NCI-H187 treated with DMSO at 0.1 percent for 48 hours (cell line): ENCODE data around the gene UBE2O.

Experiments
- DNase-seq: peaks from one replicate; lab custom pipeline; 2025; lab: John Stamatoyannopoulos, UW

The UBE2O gene

DNA sequence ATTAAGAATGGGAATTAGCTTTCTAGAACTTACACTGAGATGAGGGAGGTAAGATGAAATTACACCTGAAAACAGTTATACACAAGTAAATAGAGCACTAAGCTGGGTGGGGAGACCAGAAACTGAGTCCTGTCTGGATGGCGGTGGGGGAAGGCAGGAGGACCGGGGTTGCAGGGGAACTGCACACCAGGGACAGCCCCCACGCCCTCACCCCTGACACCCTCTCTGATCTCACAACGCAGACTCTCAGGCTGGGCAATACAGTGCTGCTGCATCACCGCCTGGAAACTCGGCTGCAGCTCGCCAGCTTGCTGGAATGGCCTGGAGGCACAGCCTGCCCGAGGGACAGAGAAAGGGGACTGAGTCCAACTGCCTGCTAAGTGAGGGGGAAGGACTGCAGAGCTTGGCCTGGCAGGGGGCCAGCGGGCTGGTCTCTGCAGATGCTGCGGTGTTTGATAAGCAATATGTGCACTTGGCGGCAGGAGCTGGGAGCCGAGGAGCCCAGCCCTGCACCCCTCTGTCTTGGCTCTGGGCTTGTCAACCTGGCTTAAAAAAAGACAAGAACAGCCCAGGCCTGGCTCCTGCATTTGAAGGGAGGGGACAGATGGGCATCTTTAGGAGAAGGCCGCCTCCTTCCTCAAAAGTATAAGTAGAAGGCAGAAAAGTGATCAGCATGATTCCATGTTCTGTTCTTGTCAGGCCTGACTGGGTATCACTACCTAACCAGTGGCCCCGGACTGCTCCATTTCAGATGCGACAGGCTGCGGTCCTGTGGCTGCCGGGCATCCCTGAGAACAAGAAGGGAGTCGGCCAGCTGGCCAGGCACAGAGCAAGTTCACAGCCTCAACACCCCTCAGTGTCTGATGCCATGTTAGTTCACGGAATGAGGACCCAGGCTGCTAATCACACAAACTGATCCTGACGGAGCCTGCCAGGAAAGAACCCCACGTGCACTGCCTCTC lies 38.3 kb downstream of the UBE2O start:
- DNase-seq, result no peak

DNA sequence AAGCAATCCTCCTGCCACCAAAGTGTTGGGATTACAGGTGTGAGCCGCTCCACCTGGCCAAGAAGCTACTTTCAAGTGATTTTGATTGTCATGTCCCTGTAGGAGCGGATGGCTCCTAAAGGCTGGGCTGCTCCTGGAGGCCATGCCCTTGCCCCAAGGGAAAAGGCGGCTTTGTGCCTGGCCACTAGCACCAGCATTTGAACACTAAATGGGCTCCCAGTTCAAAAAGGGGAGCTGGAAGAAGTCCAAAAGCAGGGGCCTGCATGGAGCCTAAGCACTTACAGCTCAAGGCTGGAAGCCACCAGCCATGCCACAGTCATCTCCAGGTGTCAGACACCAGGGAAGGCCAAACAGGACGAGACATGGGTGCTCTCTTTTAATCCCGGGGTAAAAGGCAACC lies 41.7 kb downstream of the UBE2O start:
- DNase-seq, result no peak

DNA sequence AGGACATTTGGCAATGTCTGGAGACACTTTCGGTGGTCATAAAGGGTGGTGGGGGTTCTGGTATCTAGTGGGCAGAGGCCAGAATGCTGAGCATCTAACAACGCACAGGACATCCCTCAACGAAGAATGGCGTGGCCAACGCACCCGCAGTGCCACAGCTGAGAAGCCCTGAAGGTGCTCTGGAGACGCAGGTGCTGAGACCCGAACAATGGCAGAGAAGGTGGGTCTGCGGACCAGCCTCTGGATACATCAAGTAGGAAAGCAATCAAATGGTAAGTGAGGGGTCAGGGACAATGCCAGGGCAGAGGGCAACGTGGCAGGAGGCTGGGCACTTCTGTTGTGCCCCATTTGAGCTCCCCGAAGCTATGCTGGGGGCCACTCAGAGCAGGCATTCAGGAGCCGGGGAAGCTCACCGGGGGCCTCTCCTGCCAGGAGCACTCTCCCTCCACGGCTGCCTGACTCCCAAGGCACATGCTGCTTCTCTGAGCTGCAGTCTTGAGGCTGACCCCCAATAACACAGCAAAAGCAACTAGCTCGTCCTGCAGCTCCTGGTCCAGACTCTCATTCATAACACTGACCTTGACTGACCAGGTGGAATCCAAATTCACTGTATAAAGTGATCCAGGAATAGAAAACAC lies 42.5 kb downstream of the UBE2O start:
- DNase-seq, result no peak

DNA sequence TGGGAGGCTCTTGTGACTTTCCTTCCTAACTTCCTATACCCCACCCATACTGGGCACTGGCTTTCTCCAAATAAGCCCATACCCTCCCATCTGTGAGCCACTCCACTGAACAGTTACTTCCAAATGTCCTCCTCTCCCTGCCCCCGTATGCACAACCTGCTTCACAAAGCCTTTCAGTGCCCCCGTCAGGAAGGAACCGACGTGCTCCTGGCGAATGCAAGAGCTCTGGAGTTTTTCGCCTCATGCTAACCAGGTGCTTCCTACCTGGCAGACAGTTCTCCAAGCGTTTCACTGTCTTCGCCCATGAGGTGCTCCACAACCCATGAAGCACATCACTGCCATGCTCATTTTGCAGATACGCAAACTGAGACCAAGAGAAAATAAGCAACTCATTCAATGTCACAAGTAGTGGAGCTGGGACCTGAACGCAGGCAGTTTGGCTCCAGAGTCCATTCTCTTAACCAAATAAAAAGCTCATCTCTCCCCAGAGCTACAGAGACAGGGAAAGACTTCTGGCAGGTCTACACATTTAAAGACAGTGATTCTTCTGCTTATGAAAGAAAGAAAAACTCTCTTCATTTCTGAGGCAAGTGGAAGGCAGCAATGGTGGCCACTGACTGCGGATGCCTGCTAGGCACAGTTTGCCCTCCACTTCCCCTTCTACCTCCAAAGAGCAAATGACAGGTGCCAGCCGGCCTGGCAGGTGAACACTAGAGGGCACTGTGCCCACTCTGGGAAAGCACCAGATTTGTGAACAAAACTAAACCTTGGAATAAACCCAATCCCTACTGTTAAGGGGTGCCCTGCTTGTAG lies 44.7 kb downstream of the UBE2O start:
- DNase-seq, result no peak

DNA sequence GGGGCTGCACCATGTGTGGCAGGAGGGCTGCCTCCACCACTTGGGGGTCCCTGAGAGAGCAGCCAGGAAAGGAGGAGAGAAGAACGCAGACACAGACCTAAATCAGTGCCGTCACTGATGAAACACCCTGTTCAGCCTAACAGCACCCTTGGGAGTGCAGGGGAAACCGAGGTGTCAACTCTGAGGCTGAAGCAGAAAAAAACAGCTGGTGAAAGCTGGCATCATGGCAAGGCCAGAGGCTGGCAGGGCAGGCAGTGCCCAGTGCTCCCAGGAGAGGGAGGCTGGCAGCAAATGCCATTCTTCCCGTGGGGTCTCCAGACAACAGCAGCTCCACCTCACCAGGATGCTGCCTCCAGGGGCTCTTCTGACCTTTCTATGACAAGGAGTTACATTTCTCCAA lies 45.4 kb downstream of the UBE2O start:
- no peak for DNase-seq

DNA sequence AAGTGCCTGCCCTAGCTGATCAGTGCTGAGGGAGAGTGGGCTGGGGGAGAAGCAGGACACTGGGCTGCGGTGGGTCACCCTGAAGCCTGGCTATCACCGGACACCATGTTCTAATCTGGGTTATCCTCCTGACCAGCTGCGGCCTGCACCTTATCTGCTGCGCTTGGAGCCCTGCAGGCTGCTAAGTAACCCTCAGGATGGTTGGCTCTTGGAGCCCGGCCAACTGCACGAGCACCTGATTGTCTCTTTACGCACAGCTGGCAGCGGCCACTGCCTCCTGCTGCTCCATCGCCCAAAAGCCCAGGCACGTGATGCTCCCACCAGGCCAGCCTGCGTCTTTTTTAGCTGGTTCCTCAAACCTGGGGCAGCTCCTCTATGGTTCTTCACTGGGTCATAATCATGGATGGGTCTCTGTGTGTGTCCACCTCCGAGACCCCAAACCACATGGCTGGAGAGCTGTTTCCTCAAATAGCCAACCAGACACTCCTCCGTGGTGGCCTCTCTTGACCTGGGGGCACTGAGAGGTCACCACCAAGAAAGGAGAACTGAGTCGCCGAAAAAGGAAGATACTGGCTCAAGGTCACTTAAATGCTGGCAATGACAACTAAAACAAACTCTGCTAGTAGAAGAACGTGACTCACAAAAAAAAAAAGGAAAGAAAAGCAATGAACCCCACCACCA lies 46.8 kb downstream of the UBE2O start:
- peak; percentile 53 for DNase-seq

DNA sequence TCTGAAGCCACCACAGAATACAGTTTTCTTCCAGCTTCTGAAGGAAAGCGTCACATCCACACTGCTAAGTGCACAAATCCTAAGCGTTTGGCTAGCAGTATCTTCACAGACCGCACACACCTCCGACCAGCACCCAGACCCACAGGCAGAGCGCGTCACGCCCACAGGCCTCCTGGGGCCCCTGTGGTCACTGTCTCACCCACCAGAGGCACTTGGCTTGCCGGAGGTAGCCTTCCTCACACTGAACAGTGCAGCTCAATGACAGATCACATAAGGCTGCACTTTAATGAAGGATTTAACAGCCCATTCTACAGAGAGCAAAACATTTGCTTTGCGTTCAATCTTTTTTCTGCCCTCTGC lies 47.4 kb downstream of the UBE2O start:
- no peak for DNase-seq

DNA sequence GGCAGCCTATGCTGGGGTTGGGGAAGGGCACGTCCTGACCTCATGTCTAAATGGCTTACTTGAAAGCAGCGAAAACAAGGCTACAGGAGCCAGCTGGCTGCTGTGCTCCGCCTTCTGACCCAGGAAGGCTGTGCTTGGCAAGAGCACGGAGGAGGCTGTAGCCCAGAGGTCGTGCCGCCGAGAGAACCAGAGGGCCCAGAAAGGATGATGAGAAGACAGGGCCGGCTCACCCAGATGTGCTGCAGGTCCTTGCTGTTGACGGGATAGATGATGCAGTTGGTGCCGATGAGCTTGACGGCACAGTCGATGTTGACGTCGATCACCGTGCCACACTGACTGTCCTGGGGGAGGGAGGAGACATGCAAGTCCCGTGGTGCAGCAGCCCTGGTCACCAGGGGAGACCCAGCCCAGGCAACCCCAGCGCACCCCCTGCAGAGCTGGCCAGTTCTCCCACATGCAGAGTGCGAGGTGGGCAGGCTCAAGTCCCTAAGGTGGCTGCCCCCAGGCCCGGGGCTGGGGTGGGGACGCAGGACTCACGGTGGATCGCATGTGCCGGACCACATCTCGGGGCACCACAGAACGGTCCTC lies 47.9 kb downstream of the UBE2O start:
- DNase-seq, result no peak

DNA sequence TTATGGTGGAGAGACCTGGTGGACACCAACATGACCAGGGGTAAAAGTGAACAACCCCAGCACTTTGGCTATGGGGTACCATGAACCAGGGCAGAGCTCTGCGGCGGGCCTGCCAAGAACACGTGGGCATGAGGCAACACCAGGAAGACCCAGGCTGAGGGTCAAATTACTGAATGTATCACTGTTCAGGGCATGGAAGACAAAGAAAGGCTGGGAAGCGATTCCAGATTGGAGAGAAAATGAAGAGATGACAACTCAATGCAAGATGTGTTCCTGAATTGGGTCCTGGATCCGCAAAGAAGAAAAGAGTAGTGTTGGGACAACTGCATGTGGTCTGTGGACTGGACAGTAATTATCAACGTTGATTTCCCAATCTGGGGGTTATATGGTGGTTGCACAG lies 48.7 kb downstream of the UBE2O start:
- no peak for DNase-seq

DNA sequence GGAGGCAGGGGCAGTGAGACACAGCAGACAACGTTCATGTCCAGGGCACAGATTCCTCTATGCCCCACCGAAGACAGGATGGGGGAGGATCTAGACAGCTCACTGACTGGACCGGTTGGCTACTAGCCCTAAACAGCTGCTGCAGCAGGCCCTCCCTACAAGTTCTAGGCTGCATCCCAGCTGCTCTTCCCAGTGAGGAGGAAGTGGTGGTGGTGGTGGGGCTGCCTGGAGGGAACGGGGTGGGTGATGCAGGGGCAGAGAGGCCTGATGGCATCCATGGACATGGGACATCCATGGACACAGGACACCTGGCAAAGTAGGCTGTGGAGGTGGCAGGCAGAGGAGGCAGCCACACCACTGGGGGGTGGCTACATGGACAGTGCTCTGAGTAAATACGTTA lies 50.2 kb downstream of the UBE2O start:
- DNase-seq, result no peak

DNA sequence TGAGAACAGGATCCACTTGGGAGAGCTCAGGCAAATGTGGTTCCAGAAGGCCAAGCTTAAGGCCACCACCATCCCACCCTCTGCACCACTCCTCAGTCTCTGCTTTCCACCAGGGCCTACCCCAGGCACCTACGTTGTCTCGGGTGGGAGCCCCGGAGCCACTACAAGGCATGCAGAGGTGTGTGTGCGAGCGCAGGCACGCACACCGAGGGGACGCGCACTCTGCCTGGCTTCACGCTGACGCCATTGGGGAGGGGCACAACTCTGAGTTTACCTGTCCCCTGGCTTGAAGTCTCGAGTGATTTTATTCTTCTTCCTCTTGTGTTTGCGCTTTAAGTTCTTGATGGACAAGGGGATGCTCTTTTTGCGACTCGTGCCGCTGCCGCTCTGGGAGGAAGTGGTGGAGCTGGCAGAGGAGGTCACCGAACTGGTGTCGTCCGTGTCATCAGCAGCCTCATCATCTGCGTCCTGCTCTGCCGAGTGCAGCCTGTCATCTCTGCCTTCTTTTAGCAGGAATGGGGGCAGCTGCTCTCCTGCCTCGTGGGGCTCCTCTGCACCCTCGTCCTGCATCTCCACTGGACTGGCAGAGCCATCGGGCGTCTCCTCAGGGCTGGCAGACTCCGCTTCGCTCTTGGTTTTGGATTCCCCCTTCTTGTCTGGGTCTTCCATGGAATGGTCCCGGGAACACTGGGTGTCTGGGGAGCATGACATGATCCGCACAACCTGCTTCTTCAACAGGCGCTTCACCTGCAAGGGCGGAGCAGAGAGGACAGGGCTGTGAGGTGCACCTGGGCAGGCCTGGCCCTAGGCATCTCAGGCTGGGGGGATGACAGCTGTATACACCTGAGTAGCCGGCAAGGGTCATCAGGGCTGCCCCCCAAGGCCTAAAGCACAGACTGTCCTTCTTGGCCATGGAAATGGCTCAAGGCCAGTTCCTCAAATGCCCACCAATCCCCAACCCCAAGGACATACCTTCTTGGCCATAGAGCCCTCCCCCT lies 53.5 kb downstream of the UBE2O start:
- no peak for DNase-seq

DNA sequence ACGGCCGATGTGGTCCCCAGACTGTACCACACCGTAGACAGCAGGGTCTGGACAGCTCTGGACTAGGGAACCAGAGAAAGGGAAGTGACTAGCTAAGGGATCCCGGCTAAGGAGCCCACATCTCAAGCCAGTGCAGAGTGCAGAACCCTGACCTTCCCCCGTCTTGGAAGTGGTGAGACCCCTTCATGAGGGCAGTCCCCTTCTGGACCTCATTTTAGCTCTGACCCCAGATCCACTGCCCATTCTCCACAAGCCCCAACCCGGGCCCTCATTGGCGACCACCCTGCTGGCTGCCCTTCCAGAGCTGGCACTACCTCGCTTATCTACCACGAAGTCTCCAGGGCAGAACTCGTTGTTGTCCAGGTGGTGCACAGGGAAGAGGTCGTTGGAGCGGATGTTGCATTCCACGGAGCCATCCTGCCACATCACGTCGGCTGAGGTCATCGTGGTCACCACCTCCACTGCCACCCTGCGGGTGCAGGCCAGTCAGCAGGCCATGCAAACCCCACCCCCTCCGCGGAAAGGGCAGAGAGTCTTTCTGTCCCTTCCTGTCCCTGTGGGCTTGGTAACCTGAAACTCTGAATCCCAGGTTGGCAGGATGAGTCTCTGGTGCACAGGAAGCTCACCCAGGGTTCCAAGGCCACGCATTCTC lies 54.3 kb downstream of the UBE2O start:
- no peak for DNase-seq

DNA sequence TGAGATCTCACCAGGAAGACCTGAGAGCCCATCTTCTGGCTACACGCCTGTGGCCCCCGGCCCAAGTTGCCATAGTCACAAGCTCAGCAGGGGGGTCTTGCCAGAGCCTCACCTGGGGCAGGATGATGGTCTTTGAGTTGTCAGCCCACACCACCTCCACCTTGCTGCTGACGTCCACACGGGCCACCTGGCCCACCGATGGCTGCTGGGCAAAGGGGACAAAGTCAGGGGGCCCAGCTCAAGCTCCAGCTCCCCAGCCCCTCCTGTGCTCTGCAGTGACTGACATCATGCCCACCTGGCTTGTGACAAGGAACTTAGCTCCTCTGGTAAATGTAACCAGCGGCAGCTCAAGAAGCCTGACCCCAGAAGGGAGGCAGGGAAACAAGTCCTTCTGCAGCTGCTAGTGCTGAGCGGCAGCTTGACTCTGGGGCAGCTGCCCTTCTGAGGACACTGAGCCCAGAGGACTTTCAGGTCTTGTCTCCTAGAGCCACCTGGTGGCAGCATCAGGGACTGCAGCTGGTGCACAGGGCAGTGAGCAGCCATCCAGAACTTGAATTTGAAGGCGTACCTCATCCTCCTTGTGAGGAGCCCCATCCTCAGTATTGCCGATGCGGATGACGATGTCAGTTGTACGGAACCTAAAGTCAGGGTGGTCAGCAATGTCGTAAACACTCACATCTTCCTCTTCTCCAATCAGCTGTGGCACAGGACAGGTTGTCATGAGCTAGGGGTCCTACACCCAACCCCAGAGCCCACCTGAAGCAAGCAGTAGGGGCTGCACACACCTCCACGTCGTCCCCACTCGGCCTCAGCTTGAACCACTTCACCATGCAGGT lies 55.0 kb downstream of the UBE2O start:
- no peak for DNase-seq

DNA sequence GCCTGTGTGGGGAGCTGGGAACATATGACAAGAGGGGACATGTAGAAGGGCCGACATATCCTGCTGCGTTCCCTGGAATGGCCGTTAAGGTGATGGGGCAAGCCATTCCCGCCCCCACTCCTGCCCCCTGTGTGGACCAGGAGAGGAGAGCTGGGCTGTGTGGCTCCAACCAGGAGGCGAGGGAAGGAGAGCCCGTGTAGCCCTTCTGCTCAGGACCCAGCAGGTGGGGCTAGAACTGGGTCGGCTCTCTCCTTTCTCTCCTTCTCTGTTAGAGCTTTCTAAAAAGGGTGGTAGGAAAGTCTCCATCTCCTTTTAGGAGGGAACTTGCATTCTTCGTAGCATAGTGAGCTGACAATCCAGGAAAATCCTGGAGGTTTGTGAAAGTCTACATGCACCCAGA lies 55.8 kb downstream of the UBE2O start:
- DNase-seq, result no peak

DNA sequence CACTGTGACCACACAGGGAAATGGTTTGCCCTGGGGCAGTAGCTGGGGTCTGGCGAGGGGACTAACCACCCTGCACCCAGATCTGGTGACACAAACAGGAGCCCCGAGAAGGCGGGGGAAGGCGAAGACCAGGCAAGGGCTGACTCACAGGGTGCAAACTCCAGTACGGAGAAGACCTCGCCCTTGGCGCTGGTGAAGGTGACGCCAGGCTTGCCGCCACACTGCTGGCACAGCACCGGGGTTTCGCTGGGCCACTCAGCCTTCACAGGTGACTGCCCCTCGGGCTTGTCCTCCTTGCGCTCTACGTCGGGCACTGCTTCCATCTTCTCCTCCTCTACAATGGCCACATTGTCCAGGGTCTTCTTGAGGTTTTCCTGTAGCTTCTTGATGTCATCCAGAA lies 57.0 kb downstream of the UBE2O start:
- no peak for DNase-seq

DNA sequence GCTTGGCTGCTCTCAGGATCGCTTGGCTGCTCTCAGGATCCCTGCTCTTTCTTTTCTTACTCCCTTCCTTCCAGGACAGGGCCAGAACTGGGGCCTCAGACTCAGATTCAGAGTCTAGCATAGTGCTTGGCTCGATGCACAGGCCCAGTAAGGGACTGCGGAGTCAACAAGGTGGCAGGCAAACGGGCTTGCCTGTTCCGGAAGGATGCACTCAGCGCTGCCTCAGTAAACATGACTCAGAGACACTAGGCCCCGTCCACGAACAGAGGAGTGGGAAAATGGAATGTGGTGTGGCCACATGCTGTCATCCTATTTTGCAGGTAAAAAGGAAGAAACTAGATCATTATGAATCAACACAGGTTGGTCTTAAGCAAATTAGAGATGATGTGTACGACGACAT lies 58.8 kb downstream of the UBE2O start:
- DNase-seq, result no peak

DNA sequence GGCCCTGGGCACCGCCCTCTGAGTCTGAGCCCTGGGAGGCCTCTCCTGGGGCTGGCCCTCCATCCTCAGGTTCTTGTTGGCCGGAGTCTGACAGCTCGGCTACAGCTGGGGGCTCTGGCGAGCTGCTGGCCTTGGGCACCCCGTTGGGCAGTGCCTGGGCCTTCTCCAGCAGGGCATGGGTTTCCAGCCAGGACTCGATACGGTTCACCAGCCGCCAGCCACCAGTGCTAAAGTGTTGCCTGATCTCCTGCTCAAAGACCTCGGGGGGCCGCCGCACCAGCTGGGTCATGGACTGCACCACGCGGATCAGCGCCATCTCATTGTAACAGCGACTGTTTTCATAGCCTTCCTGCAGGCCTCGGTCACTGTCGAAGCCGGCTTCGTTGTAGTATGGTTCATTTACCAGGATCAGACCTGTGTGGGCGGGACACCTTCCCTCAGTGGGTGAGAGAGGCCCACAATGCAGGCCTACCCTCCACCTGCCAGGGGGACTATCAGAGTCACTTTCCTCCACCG lies 61.7 kb downstream of the UBE2O start:
- no peak for DNase-seq

DNA sequence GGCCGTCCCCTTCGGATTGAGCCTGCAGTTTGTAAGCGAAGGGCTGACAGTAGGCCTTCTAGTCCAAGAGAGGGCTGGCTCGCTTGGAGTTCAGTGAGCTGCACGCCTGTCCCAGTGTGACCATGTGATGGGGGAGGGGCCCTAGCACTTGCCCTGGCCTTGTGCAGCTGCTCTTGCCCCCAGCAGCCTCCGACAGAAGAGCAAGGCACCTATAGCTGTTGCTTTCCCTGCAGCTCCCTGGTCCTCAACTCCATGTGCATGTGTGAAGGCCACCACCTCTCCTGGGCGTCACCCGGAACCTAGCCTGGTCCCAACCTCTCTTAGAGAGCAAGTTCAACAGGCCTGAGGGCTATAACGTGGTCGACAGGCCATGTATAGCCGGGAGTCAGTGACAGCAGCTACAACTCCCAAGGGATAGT lies 62.9 kb downstream of the UBE2O start:
- DNase-seq, result no peak
